ENCODE results near the gene UGT3A2.

UGT3A2 gene

GRCh38 chr5:36017622-36018021, 49.1 kb downstream of the UGT3A2 start:
- TF ChIP-seq CTCF (IDR thresholded peaks at IDR 0.05; ENCODE audit: extremely low read depth, missing control alignments), result no peak
- DNase-seq (ENCODE audit: low spot score), result no peak

GRCh38 chr5:36017004-36017403, 49.7 kb downstream of the UGT3A2 start:
- DNase-seq (ENCODE audit: low spot score), result no peak

GRCh38 chr5:36013182-36013581, 53.5 kb downstream of the UGT3A2 start:
- no peak for TF ChIP-seq CTCF (IDR thresholded peaks at IDR 0.05; ENCODE audit: extremely low read depth, missing control alignments)
- DNase-seq (ENCODE audit: low spot score), result no peak

More at GRCh38 chr5:36017004-36017403, 49.7 kb downstream of the UGT3A2 start:
- TF ChIP-seq CTCF (IDR thresholded peaks at IDR 0.05; ENCODE audit: extremely low read depth, missing control alignments), result no peak

GRCh38 chr5:36009698-36010097, 57.0 kb downstream of the UGT3A2 start:
- no peak for TF ChIP-seq CTCF (IDR thresholded peaks at IDR 0.05; ENCODE audit: extremely low read depth, missing control alignments)
- no peak for DNase-seq (ENCODE audit: low spot score)

- no peak for TF ChIP-seq CTCF (IDR thresholded peaks at IDR 0.05; ENCODE audit: extremely low read depth, missing control alignments)
- DNase-seq (ENCODE audit: low spot score), result no peak
These were observed 59.3 kb downstream of the UGT3A2 start for GRCh38 chr5:36007366-36007765.

GRCh38 chr5:36006163-36006562, 60.5 kb downstream of the UGT3A2 start:
- TF ChIP-seq CTCF (IDR thresholded peaks at IDR 0.05; ENCODE audit: extremely low read depth, missing control alignments), result no peak
- DNase-seq (ENCODE audit: low spot score), result no peak

GRCh38 chr5:36001032-36001431, 65.7 kb downstream of the UGT3A2 start:
- TF ChIP-seq CTCF (IDR thresholded peaks at IDR 0.05; ENCODE audit: extremely low read depth, missing control alignments), result no peak
- DNase-seq (ENCODE audit: low spot score), result no peak

All from GM20000 (cell line).